ENCODE results near the gene C1GALT1C1L.

GRCh38 chr2:43637030-43637803, 39.0 kb downstream of the C1GALT1C1L start, which contains the start of gene PLEKHH2:
- TF ChIP-seq EZH2phosphoT487 (IDR thresholded peaks at IDR 0.05; ENCODE audit: insufficient read depth, low read depth) = no peak
- no peak for TF ChIP-seq EZH2 (IDR thresholded peaks at IDR 0.05; ENCODE audit: insufficient read depth, poor library complexity, severe bottlenecking)
